Fibroblast of lung (primary cell): Measurements from ENCODE around the gene PLK2. TPM values are rescaled to one million over a fixed set of nuclear protein-coding genes. Genes with fewer than 3 reads are reported as not detected.

Experiments used
- DNase-seq, 2 donors: peaks; one replicate each; pipeline versions ENCODE4 v3.0.0 to v3.0.0-alpha.2; 2010; ENCODE audit warnings: low read depth in 2 of 2
- H2AFZ ChIP-seq: 2 replicates; pipeline ENCODE4 v1.5.1; 2012; ENCODE audit warnings: low read length, control low read depth, inconsistent platforms
- H3K27ac ChIP-seq: 2 replicates; pipeline ENCODE4 v1.5.1; 2011; ENCODE audit warnings: low read length, control low read depth; ENCODE audit not compliant: insufficient read depth
- H3K27me3 ChIP-seq: 2 replicates; pipeline ENCODE4 v1.5.1; 2011; ENCODE audit warnings: mild to moderate bottlenecking, low read length; ENCODE audit not compliant: control insufficient read depth, insufficient read depth
- H3K36me3 ChIP-seq: 2 replicates; pipeline ENCODE4 v1.5.1; 2011; ENCODE audit warnings: low read length; ENCODE audit not compliant: control insufficient read depth, insufficient read depth
- H3K4me1 ChIP-seq: 2 replicates; pipeline ENCODE4 v1.5.1; 2011; ENCODE audit warnings: low read length; ENCODE audit not compliant: control insufficient read depth, insufficient read depth; ENCODE audit errors: extremely low read depth
- H3K4me2 ChIP-seq: 2 replicates; pipeline ENCODE4 v1.5.1; 2011; ENCODE audit warnings: low read length, control low read depth; ENCODE audit not compliant: insufficient read depth; ENCODE audit errors: extremely low read depth
- H3K4me3 ChIP-seq, 4 experiments: fragments of 200-600 bp in 1 of 4; sonication (generic) in 1 of 4; replicated peaks in 1 of 4; 2 replicates each; pipeline ENCODE4 v1.5.1; 2011 to 2016; ENCODE audit warnings: low read length in 4 of 4, low read depth in 3 of 4, mild to moderate bottlenecking in 3 of 4, control low read depth in 2 of 4, inconsistent platforms in 1 of 4, mixed read lengths in 1 of 4; ENCODE audit not compliant: insufficient read depth in 1 of 4; ENCODE audit errors: control extremely low read depth in 1 of 4
- H3K79me2 ChIP-seq: 2 replicates; pipeline ENCODE4 v1.5.1; 2012; ENCODE audit warnings: mild to moderate bottlenecking, low read length, inconsistent platforms; ENCODE audit not compliant: control insufficient read depth, insufficient read depth
- H3K9ac ChIP-seq: 2 replicates; pipeline ENCODE4 v1.5.1; 2011; ENCODE audit warnings: mild to moderate bottlenecking, low read length, control low read depth; ENCODE audit not compliant: insufficient read depth
- H3K9me3 ChIP-seq: 2 replicates; pipeline ENCODE4 v1.5.1; 2012; ENCODE audit warnings: low read depth, low read length; ENCODE audit not compliant: control insufficient read depth, insufficient read depth
- H4K20me1 ChIP-seq: 2 replicates; pipeline ENCODE4 v1.5.1; 2011; ENCODE audit warnings: low read length; ENCODE audit not compliant: control insufficient read depth, insufficient read depth; ENCODE audit errors: extremely low read depth
- CTCF ChIP-seq, 2 donors: IDR thresholded peaks in 1 of 2; conservative IDR thresholded peaks in 1 of 2; 1 replicate in 1 of 2; 2 replicates in 1 of 2; pipeline ENCODE4 v1.5.1; 2011 to 2012; ENCODE audit warnings: low read length in 2 of 2, control low read depth in 1 of 2, inconsistent platforms in 1 of 2, low read depth in 1 of 2, mild to moderate bottlenecking in 1 of 2
- EZH2 ChIP-seq: IDR thresholded peaks from 2 replicates; pipeline ENCODE4 v1.5.1; 2012; ENCODE audit warnings: low read length, control low read depth, mild to moderate bottlenecking; ENCODE audit errors: missing control alignments
- polyA plus RNA-seq, 2 donors: library from polyadenylated mRNA; depleted of rRNA in 1 of 2; stranded (reverse) in 1 of 2; unstranded in 1 of 2; fragments of >200 nt; gene quantifications; 2 replicates each; pipeline ENCODE4 v1.2.1, GENCODE V29; 2011 to 2012; ENCODE audit warnings: missing spikeins in 1 of 2
- total RNA-seq: library from RNA; depleted of rRNA; stranded (reverse); fragments of >200 nt; gene quantifications from 2 replicates; pipeline ENCODE4 v1.2.1, GENCODE V29; 2014

PLK2 gene
- total and polyA plus RNA-seq, 2 donors (not counting 1 experiment from before 2014, with no cell fraction given), result 26.8 to 983 TPM

DNA sequence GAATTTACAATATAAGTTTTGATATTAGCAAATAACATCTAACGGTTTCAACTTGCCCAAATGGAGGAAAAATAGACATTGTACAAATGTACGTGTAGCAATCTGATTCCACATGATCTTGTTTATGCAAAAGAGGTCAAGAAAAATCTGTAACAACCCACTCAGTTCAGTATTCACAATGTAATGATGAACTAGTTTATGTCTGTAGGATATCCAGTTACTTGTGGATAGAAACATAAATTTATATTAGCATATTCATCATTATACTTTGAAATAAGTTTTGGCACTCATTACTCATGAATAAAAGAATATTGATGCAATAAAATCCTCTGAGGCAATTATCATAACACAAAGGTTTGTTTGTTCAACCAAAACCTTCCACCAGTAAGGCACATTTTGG lies 28.1 kb downstream of the PLK2 start:
- Histone ChIP-seq H3K9me3 (no peaks in the 10 kb centered on the region), H3K4me3 (no peak overlapping the region), H3K4me2 (no peak overlapping the region), H3K27me3 (no peaks in the 10 kb centered on the region), H3K27ac (no peak overlapping the region), H4K20me1 (no peaks in the 10 kb centered on the region), H3K9ac (no peak overlapping the region), H3K79me2 (no peaks in the 10 kb centered on the region), H3K36me3 (no peaks in the 10 kb centered on the region), H3K4me1 (no peaks in the 10 kb centered on the region), H2AFZ (no peak overlapping the region)
- TF ChIP-seq EZH2 (no peak), CTCF (conservative IDR thresholded peaks at IDR 0.05 in 1 of 2, IDR thresholded peaks at IDR 0.05 in 1 of 2; ENCODE audit: low read depth in 1 of 2, low read length in 2 of 2) (no peak)
- no peak for DNase-seq

DNA sequence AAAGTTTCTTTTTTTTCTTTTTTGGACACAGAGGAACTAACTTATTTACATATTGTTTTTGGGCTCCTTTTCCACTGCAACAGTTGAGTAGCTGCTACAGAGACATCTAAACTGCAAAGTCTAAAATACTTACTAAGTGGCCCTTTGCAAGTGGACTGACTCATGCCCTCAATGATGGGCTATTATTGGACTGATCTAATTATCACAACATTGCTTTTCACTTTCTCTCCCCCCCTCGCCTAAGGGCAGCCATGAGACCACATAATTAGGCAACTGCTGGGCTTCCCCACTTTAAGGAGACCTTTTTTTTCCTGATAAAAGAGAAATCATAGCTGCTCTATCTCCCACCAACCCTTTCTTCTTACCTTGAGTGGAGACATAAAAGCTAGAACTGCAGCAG lies 47.0 kb downstream of the PLK2 start:
- DNase-seq, result peak in 1 of 2 donors; percentile 30
- Histone ChIP-seq H3K27ac (no peak overlapping the region), H3K36me3 (no peaks in the 10 kb centered on the region), H3K9ac (no peak overlapping the region), H3K79me2 (no peaks in the 10 kb centered on the region), H3K4me1 (no peaks in the 10 kb centered on the region), H2AFZ (no peak overlapping the region), H3K9me3 (no peaks in the 10 kb centered on the region), H3K4me2 (no peak overlapping the region), H3K27me3 (no peaks in the 10 kb centered on the region), H4K20me1 (no peaks in the 10 kb centered on the region), H3K4me3 (no peak overlapping the region)
- TF ChIP-seq EZH2, result no peak
- TF ChIP-seq CTCF (conservative IDR thresholded peaks at IDR 0.05 in 1 of 2, IDR thresholded peaks at IDR 0.05 in 1 of 2; ENCODE audit: low read depth in 1 of 2, low read length in 2 of 2), result no peak

GRCh38 chr5:58412081-58412480 lies 47.8 kb downstream of the PLK2 start:
- Histone ChIP-seq H3K4me3 (no peak overlapping the region), H2AFZ (no peak overlapping the region), H4K20me1 (no peaks in the 10 kb centered on the region), H3K9me3 (no peaks in the 10 kb centered on the region), H3K27ac (no peak overlapping the region), H3K4me1 (peaks cover 3% of the 10 kb centered on the region), H3K4me2 (no peak overlapping the region), H3K27me3 (no peaks in the 10 kb centered on the region), H3K79me2 (no peaks in the 10 kb centered on the region), H3K36me3 (no peaks in the 10 kb centered on the region), H3K9ac (no peak overlapping the region)
- TF ChIP-seq EZH2 (no peak), CTCF (conservative IDR thresholded peaks at IDR 0.05 in 1 of 2, IDR thresholded peaks at IDR 0.05 in 1 of 2; ENCODE audit: low read depth in 1 of 2, low read length in 2 of 2) (no peak)
- DNase-seq, result peak in 1 of 2 donors; percentile 36
